NOMO-1 (cell line): ENCODE results near the gene CABP2.

Experiments used
- DNase-seq, 2 experiments: peaks; one replicate each; lab custom pipeline; 2025; ENCODE audit not compliant: unreplicated experiment in 2 of 2; lab: John Stamatoyannopoulos, UW

CABP2 gene

GRCh38 chr11:67508486-67509121 is 14.6 kb downstream of the CABP2 start:
- DNase-seq = peak; percentile 89 to 98

- peak; percentile 97 to 99 for DNase-seq
Observed at GRCh38 chr11:67507864-67508485, 15.3 kb downstream of the CABP2 start, which contains the start of gene CDK2AP2. CDK2AP2 (minus strand) TSS chr11:67508162; CDS start chr11:67508082, 80 bp downstream.

DNA sequence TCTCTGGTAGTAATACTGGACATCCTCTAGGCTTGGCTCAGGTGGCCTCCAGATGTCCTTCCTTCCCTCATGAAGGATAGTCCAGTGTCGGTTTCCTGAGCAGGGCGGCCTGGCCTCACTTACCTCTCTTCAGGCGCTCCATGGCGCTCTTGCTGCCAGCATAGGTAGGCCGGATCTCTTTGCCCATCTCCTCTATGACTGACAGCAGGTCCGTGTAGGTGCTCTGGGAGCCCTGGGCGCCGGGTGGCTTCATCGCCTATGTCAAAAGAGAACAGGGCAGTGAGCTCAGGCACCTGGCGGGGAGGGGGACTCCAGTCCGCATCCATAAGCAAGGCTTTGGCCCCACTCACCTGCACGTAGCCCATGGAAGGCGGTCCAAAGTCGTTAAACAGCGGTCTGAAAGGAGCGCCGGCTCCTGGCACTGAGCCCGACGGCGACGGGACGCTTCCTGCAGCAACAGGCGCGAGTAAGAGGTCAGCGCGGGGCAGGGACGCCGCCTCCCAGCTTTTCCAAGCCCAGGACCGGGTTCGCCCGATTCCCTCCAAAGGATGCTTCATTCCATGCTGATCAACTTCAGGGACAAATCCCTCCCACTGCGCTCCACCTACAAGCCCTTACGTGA is 15.9 kb downstream of the CABP2 start:
- no peak for DNase-seq

DNA sequence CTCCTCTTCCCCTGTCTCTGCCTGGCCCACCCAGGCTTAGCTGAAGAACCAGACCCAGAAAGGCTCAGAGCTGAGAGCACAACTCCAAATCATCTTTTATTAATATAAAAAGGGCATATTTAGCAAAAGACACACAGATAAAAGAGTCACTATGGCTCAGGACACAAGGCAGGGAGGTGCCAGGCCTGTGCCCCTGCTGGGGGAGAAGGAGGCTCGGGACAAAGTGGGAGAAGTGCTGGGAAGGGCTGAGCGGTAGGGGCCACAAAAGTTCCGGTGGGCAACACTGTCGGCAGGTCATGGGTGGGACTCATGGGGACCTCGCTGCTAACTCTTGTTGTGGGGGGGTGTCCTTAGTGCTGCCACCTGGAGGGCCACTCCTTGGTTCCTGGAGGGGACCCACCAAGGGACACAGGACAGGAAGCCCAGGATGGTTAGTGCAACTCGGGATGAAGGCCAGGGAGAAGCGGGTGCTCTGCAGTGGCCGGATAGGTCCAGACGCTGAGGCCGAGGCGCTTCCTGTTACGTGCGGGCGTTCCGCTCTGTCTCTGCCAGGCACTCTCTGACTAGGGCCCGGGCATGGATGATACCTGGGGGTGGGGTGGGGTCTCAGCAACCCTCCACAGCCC is 16.7 kb downstream of the CABP2 start:
- DNase-seq = no peak

GRCh38 chr11:67505605-67506396 is 17.4 kb downstream of the CABP2 start:
- peak; percentile 90 to 94 for DNase-seq

DNA sequence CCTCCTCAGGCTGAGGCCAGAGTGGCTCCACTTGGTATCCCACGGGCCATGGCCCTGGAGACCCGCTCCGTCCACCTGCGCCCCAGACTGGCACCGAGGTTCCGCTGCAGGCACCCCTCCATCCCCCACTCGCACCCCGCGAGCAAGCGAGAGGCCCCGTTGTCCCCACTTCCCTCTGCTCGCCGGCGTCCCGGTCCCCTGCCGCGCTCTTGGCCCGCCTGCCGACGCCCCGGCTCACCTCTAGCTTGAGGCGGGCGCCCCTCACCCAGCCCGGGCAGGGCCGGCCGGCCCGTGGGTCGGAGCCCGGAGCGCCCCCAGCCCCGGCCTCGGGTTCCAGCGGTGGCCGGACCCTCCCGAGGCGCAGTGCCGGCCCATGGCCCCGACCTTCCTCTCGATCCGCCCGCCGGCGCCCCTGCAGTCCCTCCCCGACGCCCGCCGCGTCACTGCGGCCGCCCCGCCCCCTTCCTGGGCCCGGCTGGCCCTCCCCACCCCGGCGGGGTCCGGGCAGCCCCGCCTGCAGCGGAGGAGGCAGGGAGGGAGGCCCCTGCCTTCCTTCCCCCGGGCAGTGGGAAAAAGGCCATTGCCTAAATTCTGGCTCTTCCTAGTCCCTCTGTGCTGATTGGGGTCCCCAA is 18.2 kb downstream of the CABP2 start, which contains the start of gene PITPNM1:
Gene PITPNM1 (minus strand): TSS at position 414 of the 632 bp plus-strand sequence. CDS start 1,183 bp downstream, outside the sequence.
- DNase-seq = peak; percentile 15 to 35

DNA sequence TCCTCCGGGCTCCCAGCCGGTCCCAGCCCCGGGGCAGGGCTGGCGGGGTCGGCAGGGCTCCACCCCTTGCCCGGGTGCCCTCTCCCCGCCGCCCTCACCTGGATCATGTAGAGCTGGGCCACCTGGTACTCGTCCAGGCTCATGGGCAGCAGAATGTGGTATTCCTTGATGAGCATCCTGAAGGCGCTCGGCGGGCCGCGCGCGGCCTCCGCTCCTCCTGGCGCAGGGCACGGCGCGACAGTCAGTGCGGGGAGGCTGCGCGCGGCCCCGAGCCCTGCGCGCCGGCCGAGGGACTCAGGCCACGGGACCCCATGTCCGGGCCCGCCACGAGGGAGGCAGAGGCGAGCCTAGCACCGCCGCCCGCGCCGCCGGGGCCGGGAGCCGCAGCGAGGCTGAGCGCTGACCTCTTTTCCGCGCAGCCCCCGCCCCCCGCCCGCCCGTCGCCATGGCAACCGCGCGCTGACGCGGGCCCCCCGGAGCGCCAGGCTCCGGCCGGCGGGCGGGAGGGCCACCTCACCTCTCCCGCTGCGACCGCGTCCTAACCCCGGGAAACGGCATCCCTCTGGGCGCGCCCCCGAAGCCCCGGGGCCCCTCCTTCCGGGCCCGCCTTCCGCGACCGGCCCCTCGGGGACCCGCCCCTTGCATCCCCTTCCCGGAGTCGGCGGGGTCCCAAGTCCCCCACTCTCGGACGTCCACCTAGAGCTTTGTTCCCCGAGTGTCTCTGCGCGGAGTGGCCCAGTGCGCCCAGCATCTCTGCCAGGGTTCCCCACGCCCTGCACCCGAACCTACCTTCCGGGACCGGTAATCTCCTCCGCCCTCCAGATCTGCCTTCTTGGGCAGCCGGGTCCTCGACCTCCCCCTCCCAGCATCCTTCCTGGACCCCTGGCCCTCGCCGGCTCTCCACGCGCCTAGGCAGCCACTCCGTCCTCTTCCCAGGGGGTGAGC is 19.0 kb downstream of the CABP2 start:
- DNase-seq = no peak

- DNase-seq = no peak
Observed at GRCh38 chr11:67503119-67504004, 19.9 kb downstream of the CABP2 start.

- no peak for DNase-seq
Observed at GRCh38 chr11:67502328-67502979, 20.8 kb downstream of the CABP2 start.

DNA sequence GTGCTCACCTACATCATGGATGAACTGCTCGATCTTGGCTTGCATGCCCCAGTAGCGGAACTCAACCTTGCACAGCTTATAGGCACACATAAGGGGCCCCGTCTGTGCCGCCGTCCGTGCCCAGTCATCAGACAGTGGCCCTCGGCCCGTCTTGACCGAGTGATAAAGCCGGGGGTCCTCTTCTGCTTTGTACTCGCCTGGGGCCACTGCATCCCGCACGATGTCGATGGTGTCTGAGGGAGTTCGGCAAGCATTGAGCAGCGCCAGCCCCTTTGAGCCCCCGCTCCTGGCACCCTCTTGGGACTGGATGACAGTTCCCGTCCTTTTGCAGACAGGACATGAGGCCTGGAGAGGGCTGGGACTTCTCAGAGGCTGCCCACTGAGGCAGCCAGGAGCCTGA is 21.4 kb downstream of the CABP2 start:
- DNase-seq = no peak

- peak; percentile 77 to 89 for DNase-seq
Observed at GRCh38 chr11:67500831-67501715, 22.2 kb downstream of the CABP2 start.

- no peak for DNase-seq
Observed at GRCh38 chr11:67500484-67500821, 22.8 kb downstream of the CABP2 start.

DNA sequence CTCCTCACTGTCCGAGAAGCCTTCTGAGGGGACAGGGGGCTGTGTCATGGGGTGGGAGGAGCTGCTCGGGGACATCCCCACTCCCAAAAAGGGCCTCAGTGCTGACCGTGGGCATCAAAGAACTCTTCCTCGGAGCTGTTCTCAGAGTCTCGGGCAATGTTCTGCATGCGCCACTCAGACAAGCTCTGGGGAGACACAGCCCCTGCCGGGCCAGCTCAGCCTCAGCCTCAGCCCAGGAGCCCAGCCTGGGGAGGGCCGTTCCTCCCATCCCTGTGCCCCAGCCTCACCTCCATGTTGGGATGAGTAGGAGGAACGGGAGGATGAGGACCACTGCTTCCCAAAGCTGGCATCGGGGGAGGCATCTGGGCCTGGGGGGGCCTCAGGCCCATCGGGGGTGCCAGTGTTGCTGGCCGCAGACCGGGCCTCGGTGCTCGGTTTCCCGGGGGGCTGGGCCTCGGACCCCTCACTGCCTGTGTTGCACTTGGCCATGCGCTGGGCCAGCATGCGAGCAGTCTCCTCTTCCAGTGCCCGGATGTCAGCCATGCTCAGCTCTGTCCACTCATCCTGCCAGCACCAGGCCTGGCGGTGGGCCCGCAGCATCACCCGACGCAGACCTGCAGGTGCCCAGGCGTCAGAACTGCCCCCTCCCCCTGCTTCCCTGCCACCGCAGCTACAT is 23.3 kb downstream of the CABP2 start:
- DNase-seq = no peak

DNA sequence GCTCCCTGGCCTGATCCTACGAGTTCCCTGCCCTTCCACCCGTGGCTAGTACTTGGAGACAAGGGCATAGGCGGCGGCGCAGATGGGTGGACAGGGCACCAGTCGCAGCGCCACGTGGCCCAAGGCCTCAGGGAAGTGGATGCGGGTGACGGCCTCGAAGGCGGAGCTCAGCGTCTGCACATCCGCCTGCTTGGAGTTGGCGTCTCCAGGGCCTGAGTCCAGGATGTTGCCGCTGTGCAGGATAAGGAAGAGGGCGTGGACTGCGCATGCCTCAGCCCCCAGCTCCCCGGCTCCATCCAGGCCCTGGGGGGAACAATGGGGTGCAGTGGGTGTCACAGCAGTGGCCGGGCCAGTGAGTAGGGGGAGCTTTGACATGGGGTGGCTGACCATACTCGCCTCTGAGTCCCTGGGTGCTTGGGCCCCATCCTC is 24.7 kb downstream of the CABP2 start:
- DNase-seq = no peak

DNA sequence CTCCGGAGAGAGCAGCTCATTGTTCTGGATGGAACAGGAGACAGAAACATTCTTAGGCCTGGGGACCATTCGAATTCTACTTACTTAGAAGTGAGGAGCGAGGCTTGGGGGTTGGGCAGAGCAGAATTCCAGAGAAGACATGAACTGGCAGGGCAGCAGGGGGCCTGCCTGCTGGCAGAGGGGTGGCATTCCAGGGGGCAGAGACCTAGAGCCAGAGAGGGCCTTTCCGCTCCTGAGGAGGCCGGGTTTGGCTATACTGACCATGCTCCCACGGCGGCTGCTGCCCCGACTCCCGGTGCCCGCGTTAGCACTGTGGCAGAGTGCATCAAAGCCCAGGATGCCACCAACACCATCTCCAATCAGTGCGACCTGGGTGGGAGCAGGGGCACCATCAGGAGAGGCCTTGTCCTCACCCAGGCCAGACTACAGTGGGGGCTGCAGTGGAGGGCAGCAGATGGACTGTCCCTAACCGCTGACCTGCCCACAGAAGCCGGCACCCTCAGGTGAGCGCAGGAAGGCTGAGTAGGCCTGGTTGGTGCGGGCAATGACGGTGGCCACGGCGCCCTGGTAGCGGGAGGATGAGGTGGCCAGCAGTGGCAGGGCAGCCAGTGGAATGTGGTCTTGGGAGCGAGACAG is 25.5 kb downstream of the CABP2 start:
- DNase-seq = no peak

GRCh38 chr11:67496113-67496512 is 27.1 kb downstream of the CABP2 start:
- DNase-seq = no peak
